H1 (cell line): Measurements from ENCODE around the gene AHI1. TPM values are rescaled to one million over a fixed set of nuclear protein-coding genes. Genes with fewer than 3 reads are reported as not detected.

Experiments
- CTCF ChIA-PET: fragments of 300-600 bp; sonication (Branson Sonifier 250); formaldehyde crosslinking; loops from one replicate; lab custom pipeline; 2021; ENCODE audit not compliant: partially characterized antibody; lab: Charles Lee
- POLR2A ChIA-PET: fragments of 300-600 bp; sonication (Branson Sonifier 250); formaldehyde crosslinking; loops from one replicate; lab custom pipeline; 2021; ENCODE audit warnings: inconsistent platforms; ENCODE audit not compliant: partially characterized antibody; lab: Charles Lee
- DNase-seq, 2 experiments: peaks; one replicate each; pipeline versions ENCODE4 v3.0.0 to v3.0.0-alpha.2; 2010 to 2022; ENCODE audit warnings: low spot score in 2 of 2, low read depth in 1 of 2, mixed read lengths in 1 of 2
- FAIRE-seq: peaks from 2 replicates; lab custom pipeline; 2011; peaks lifted over from hg19 to GRCh38; lab: Jason Lieb, UNC
- H2AFZ ChIP-seq: 2 replicates; pipeline ENCODE4 v1.8.1; 2012; ENCODE audit warnings: low read length, inconsistent platforms
- H2AK5ac ChIP-seq: 2 replicates; pipeline ENCODE4 v1.6.1; 2013; ENCODE audit warnings: low read depth, low read length
- H2BK120ac ChIP-seq: replicated peaks from 2 replicates; pipeline ENCODE3; 2013; ENCODE audit warnings: low read depth, low read length, inconsistent platforms
- H2BK12ac ChIP-seq: 2 replicates; pipeline ENCODE4 v1.6.1; 2013; ENCODE audit warnings: low read depth, low read length
- H2BK15ac ChIP-seq: 2 replicates; pipeline ENCODE4 v1.6.1; 2013; ENCODE audit warnings: low read length
- H2BK20ac ChIP-seq: 2 replicates; pipeline ENCODE4 v1.6.1; 2013; ENCODE audit warnings: low read length
- H2BK5ac ChIP-seq: 2 replicates; pipeline ENCODE4 v1.6.1; 2013; ENCODE audit warnings: low read depth, low read length
- H3K14ac ChIP-seq: 2 replicates; pipeline ENCODE4 v1.6.1; 2013; ENCODE audit warnings: inconsistent platforms; ENCODE audit not compliant: insufficient read length
- H3K18ac ChIP-seq: 2 replicates; pipeline ENCODE4 v1.6.1; 2013; ENCODE audit warnings: low read length; ENCODE audit errors: extremely low read depth
- H3K23ac ChIP-seq: 2 replicates; pipeline ENCODE4 v1.6.1; 2013; ENCODE audit warnings: inconsistent platforms; ENCODE audit not compliant: insufficient read length
- H3K23me2 ChIP-seq: 2 replicates; pipeline ENCODE4 v1.6.1; 2013; ENCODE audit warnings: low read depth, low read length
- H3K27ac ChIP-seq: 2 replicates; pipeline ENCODE4 v1.6.1; 2011; ENCODE audit warnings: low read depth, low read length, inconsistent platforms
- H3K27me3 ChIP-seq, 4 experiments: replicated peaks in 1 of 4; 1 replicate in 1 of 4; 2 replicates in 3 of 4; pipeline versions ENCODE4 v1.6.1 to v1.8.1; 2011 to 2013; ENCODE audit warnings: low read length in 3 of 4, mild to moderate bottlenecking in 3 of 4, inconsistent platforms in 2 of 4, mixed read lengths in 2 of 4, moderate library complexity in 1 of 4; ENCODE audit not compliant: control insufficient read depth in 3 of 4, insufficient read depth in 3 of 4; ENCODE audit errors: extremely low read depth in 1 of 4
- H3K36me3 ChIP-seq, 4 experiments: 2 replicates each; pipeline versions ENCODE4 v1.6.1 to v1.8.1; 2011 to 2013; ENCODE audit warnings: mild to moderate bottlenecking in 4 of 4, low read length in 3 of 4, moderate library complexity in 2 of 4, control low read depth in 1 of 4, inconsistent platforms in 1 of 4; ENCODE audit not compliant: insufficient read depth in 4 of 4, control insufficient read depth in 2 of 4
- H3K4ac ChIP-seq: replicated peaks from 2 replicates; pipeline ENCODE3; 2013; ENCODE audit warnings: low read length, low read depth, mixed read lengths, inconsistent platforms; ENCODE audit not compliant: insufficient read length
- H3K4me1 ChIP-seq, 4 experiments: replicated peaks in 1 of 4; 1 replicate in 1 of 4; 2 replicates in 3 of 4; pipeline versions ENCODE4 v1.6.1 to v1.8.1; 2011 to 2013; ENCODE audit warnings: low read length in 3 of 4, inconsistent platforms in 2 of 4, mixed read lengths in 1 of 4; ENCODE audit not compliant: insufficient read depth in 4 of 4, control insufficient read depth in 3 of 4
- H3K4me2 ChIP-seq, 2 experiments: 2 replicates each; pipeline versions ENCODE4 v1.6.1 to v1.8.1; 2011 to 2013; ENCODE audit warnings: low read depth in 2 of 2, low read length in 2 of 2, control low read depth in 1 of 2, inconsistent platforms in 1 of 2, mild to moderate bottlenecking in 1 of 2; ENCODE audit not compliant: insufficient read depth in 1 of 2
- H3K4me3 ChIP-seq, 4 experiments: fragments of 200-600, 300-600 bp in 1 of 4; sonication (generic), shearing (Covaris generic), sonication (Bioruptor Twin) in 1 of 4; 2 replicates each; pipeline versions ENCODE4 v1.5.1 to v1.8.1; 2011 to 2016; ENCODE audit warnings: low read length in 4 of 4, low read depth in 3 of 4, control low read depth in 2 of 4, inconsistent platforms in 2 of 4, mild to moderate bottlenecking in 2 of 4, mixed read lengths in 1 of 4, moderate library complexity in 1 of 4; ENCODE audit not compliant: insufficient read depth in 2 of 4; ENCODE audit errors: extremely low read depth in 1 of 4
- H3K56ac ChIP-seq: replicated peaks from 2 replicates; pipeline ENCODE3; 2013; ENCODE audit warnings: low read depth, mild to moderate bottlenecking, mixed read lengths, low read length, inconsistent platforms; ENCODE audit not compliant: insufficient read length
- H3K79me1 ChIP-seq: 2 replicates; pipeline ENCODE4 v1.6.1; 2013; ENCODE audit warnings: low read depth, low read length, control low read depth
- H3K79me2 ChIP-seq, 2 experiments: 2 replicates each; pipeline versions ENCODE4 v1.6.1 to v1.8.1; 2012 to 2013; ENCODE audit warnings: low read length in 2 of 2, mild to moderate bottlenecking in 2 of 2, inconsistent platforms in 1 of 2; ENCODE audit not compliant: insufficient read depth in 2 of 2, control insufficient read depth in 1 of 2
- H3K9ac ChIP-seq, 4 experiments: replicated peaks in 1 of 4; 1 replicate in 1 of 4; 2 replicates in 3 of 4; pipeline versions ENCODE4 v1.6.1 to v1.8.1; 2011 to 2013; ENCODE audit warnings: low read depth in 3 of 4, low read length in 3 of 4, control low read depth in 2 of 4, mild to moderate bottlenecking in 2 of 4, moderate library complexity in 2 of 4, inconsistent platforms in 1 of 4; ENCODE audit errors: extremely low read depth in 1 of 4
- H3K9me3 ChIP-seq, 2 experiments: 2 replicates each; pipeline versions ENCODE4 v1.6.1 to v1.8.1; 2012 to 2013; ENCODE audit warnings: mild to moderate bottlenecking in 2 of 2, moderate library complexity in 2 of 2, control low read depth in 1 of 2, inconsistent platforms in 1 of 2, low read depth in 1 of 2, low read length in 1 of 2, mixed read lengths in 1 of 2; ENCODE audit not compliant: insufficient read depth in 2 of 2
- H4K20me1 ChIP-seq, 2 experiments: replicated peaks in 1 of 2; 2 replicates each; pipeline versions ENCODE3 to v1.8.1; 2011 to 2013; ENCODE audit warnings: inconsistent platforms in 2 of 2, low read length in 2 of 2, mild to moderate bottlenecking in 1 of 2; ENCODE audit not compliant: insufficient read depth in 2 of 2, control insufficient read depth in 1 of 2
- H4K5ac ChIP-seq: 2 replicates; pipeline ENCODE4 v1.6.1; 2013; ENCODE audit warnings: low read length, low read depth, mixed read lengths, inconsistent platforms; ENCODE audit not compliant: insufficient read length
- H4K8ac ChIP-seq: 2 replicates; pipeline ENCODE4 v1.8.0; 2013; ENCODE audit warnings: mild to moderate bottlenecking, moderate library complexity, low read length, inconsistent platforms; ENCODE audit not compliant: insufficient read depth; ENCODE audit errors: extremely low read depth
- H4K91ac ChIP-seq: replicated peaks from 2 replicates; pipeline ENCODE3; 2013; ENCODE audit warnings: low read length, mixed read lengths, inconsistent platforms; ENCODE audit not compliant: insufficient read length
- BACH1 ChIP-seq: IDR thresholded peaks from 2 replicates; pipeline ENCODE4 v1.6.1; 2012; ENCODE audit warnings: low read length, improper control_type of control experiment
- GABPA ChIP-seq: IDR thresholded peaks from 2 replicates; pipeline ENCODE4 v1.6.1; 2011; ENCODE audit warnings: mild to moderate bottlenecking, low read length, moderate library complexity, borderline replicate concordance; ENCODE audit not compliant: insufficient read depth
- MAFK ChIP-seq: IDR thresholded peaks from 2 replicates; pipeline ENCODE4 v1.6.1; 2012; ENCODE audit warnings: low read depth, mild to moderate bottlenecking, improper control_type of control experiment, low read length
- PHF8 ChIP-seq: fragments of 200-600 bp; sonication (generic); conservative IDR thresholded peaks from 2 replicates; pipeline ENCODE4 v1.7.1; 2012; ENCODE audit warnings: low read depth, mild to moderate bottlenecking, inconsistent platforms, low read length, moderate library complexity
- RAD21 ChIP-seq, 2 experiments: IDR thresholded peaks in 1 of 2; conservative IDR thresholded peaks in 1 of 2; 2 replicates each; pipeline ENCODE4 v1.6.1; 2011; ENCODE audit warnings: low read depth in 2 of 2, low read length in 2 of 2, improper control_type of control experiment in 1 of 2, inconsistent platforms in 1 of 2, mild to moderate bottlenecking in 1 of 2, moderate library complexity in 1 of 2
- RNF2 ChIP-seq: fragments of 200-900, 300-1000 bp; sonication (generic); IDR thresholded peaks from 2 replicates; pipeline ENCODE4 v1.7.1; 2016; ENCODE audit warnings: borderline replicate concordance, low read depth, mild to moderate bottlenecking, antibody characterized with exemption, low read length; ENCODE audit not compliant: poor library complexity, severe bottlenecking; ENCODE audit errors: missing control alignments
- WGBS, 2 experiments: shearing (Covaris generic) in 1 of 2; methylation state at CpG; one replicate each; pipeline versions ENCODE4 v1.1.6 to v1.1.7; 2013 to 2015; ENCODE audit warnings: low lambda C conversion rate in 2 of 2, mixed read lengths in 2 of 2, inconsistent platforms in 1 of 2, low coverage in 1 of 2, missing lambda C conversion rate in 1 of 2; ENCODE audit not compliant: insufficient replicate concordance in 2 of 2, insufficient coverage in 1 of 2, insufficient read length in 1 of 2; ENCODE audit errors: extremely low coverage in 1 of 2, missing lambda C conversion rate in 1 of 2; 5-methylcytosine and 5-hydroxymethylcytosine counted together
- polyA plus RNA-seq, 7 experiments: library from polyadenylated mRNA; depleted of rRNA in 3 of 7; stranded (reverse) in 5 of 7; unstranded in 2 of 7; fragments of >200 nt in 5 of 7; fragments of 200-250 nt in 2 of 7; gene quantifications; 1 replicate in 5 of 7; 2 replicates in 1 of 7; 4 replicates in 1 of 7; pipeline versions ENCODE4 v1.2.1 to v1.2.3, GENCODE V29; 2011 to 2013; ENCODE audit warnings: missing spikeins in 2 of 7, mixed read lengths in 2 of 7
- total RNA-seq: library from RNA; stranded (reverse); fragmentation: NEBNext Ultra II Directional; extraction: Animal tissue kit (Norgen Biotek cat#: 25700); gene quantifications from 2 replicates; pipeline ENCODE4 v1.2.1, GENCODE V29; 2021
- TF ChIP-seq, protein P1 (sequence below): IDR thresholded peaks from 2 replicates; pipeline ENCODE4 v1.6.1; 2012; ENCODE audit warnings: inconsistent platforms
- TF ChIP-seq, protein P2 (sequence below), 3 experiments: IDR thresholded peaks; 1 replicate in 2 of 3; 2 replicates in 1 of 3; pipeline versions ENCODE4 v1.5.1 to v1.6.1; 2011; ENCODE audit warnings: low read length in 3 of 3, mild to moderate bottlenecking in 3 of 3, inconsistent platforms in 2 of 3, low read depth in 1 of 3, moderate library complexity in 1 of 3; ENCODE audit not compliant: insufficient read depth in 1 of 3; ENCODE audit errors: control extremely low read depth in 1 of 3

The AHI1 gene
- total and polyA plus RNA-seq, 2 of the 8 experiments (the other 6 are each of a cell fraction or from before 2014, with no cell fraction given) = 4.2 to 19.6 TPM

DNA sequence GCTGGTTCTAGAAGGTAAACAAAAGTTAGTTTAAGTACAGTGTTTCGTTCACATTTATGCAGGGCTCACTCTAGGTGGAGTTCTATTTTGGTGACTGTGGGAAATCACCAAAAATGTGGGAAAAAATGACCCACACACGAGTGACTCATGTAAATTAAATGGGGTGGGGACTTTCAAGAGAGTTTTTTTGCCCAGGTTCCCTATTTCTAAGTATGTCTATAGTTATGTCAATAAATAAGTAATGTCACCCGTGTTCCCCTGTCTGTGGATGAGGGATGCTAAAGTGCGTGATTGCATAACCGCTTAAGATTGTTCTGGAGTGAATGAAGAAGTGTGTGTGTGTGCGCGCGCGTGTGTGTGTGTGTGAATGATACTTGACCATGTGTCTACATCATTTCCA, 247.3 kb downstream of the AHI1 start:
- peak overlapping the region; percentile 9 for H4K91ac ChIP-seq
- 75% methylated on average over 9 of the region's 9 CpGs; no CpG with 5 or more reads in 1 of the 2 experiments for WGBS, 2 experiments
- H3K4me3 ChIP-seq = no peak overlapping the region
- H3K18ac ChIP-seq = peak overlapping the region; percentile 83; the same call in 1 of the 2 replicates
- H3K79me2 ChIP-seq = no peaks in the 10 kb centered on the region
- FAIRE-seq (no peak), DNase-seq (no peak)
- peak overlapping the region; percentile 49 to 64; a peak in 3 of 4 replicates for H3K4me2 ChIP-seq
- no peaks in the 10 kb centered on the region for H3K27me3 ChIP-seq
- H3K23me2 ChIP-seq = no peaks in the 10 kb centered on the region
- peaks cover 4 to 30% (median 27%) of the 10 kb centered on the region in 4 experiments for H3K4me1 ChIP-seq
- peak overlapping the region; percentile 87 for H4K5ac ChIP-seq
- ChIA-PET POLR2A (interaction anchor here (0.9 to 3.5 kb wide), 5 partner anchors 13 to 69 kb away, joined by 3 to 20 read pairs (median 3); partner anchors contain the start of gene MYB), CTCF (interaction anchor here (0.7 to 1.5 kb wide), 5 partner anchors 14 to 105 kb away, joined by 3 to 7 read pairs (median 3); no protein-coding TSS in a partner anchor)
- H2BK12ac ChIP-seq = peak overlapping the region; percentile 62; the same call in 1 of the 2 replicates
- TF ChIP-seq, protein P1, sequence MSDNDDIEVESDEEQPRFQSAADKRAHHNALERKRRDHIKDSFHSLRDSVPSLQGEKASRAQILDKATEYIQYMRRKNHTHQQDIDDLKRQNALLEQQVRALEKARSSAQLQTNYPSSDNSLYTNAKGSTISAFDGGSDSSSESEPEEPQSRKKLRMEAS = no peak
- TF ChIP-seq RNF2 (no peak), MAFK (no peak), GABPA (no peak), PHF8 (no peak), RAD21 (IDR thresholded peaks at IDR 0.05 in 1 of 2, conservative IDR thresholded peaks at IDR 0.05 in 1 of 2; ENCODE audit: low read depth in 2 of 2, low read length in 2 of 2) (no peak), BACH1 (no peak)
- TF ChIP-seq, protein P2, sequence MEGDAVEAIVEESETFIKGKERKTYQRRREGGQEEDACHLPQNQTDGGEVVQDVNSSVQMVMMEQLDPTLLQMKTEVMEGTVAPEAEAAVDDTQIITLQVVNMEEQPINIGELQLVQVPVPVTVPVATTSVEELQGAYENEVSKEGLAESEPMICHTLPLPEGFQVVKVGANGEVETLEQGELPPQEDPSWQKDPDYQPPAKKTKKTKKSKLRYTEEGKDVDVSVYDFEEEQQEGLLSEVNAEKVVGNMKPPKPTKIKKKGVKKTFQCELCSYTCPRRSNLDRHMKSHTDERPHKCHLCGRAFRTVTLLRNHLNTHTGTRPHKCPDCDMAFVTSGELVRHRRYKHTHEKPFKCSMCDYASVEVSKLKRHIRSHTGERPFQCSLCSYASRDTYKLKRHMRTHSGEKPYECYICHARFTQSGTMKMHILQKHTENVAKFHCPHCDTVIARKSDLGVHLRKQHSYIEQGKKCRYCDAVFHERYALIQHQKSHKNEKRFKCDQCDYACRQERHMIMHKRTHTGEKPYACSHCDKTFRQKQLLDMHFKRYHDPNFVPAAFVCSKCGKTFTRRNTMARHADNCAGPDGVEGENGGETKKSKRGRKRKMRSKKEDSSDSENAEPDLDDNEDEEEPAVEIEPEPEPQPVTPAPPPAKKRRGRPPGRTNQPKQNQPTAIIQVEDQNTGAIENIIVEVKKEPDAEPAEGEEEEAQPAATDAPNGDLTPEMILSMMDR (IDR thresholded peaks at IDR 0.05; ENCODE audit: control extremely low read depth in 1 of 3, insufficient read depth in 1 of 3, low read depth in 1 of 3, low read length in 3 of 3) = no peak
- peak overlapping the region; percentile 74 for H2BK5ac ChIP-seq
- no peak overlapping the region for H2BK15ac ChIP-seq
- peak overlapping the region; percentile 27 for H3K4ac ChIP-seq
- H3K79me1 ChIP-seq = no peaks in the 10 kb centered on the region
- H2AK5ac ChIP-seq = 0 out of 2 replicates have a peak overlapping the region, but pooled peaks have one; percentile 58
- peak overlapping the region; percentile 23; the same call in 1 of the 2 replicates for H3K27ac ChIP-seq
- H2BK20ac ChIP-seq = peak overlapping the region; percentile 91; the same call in 1 of the 2 replicates
- H2AFZ ChIP-seq = no peak overlapping the region
- H3K9ac ChIP-seq = no peak overlapping the region
- H4K8ac ChIP-seq = no peak overlapping the region
- no peak overlapping the region for H3K14ac ChIP-seq
- H3K36me3 ChIP-seq = no peaks in the 10 kb centered on the region
- H3K56ac ChIP-seq = no peak overlapping the region
- peak overlapping the region; percentile 85 for H2BK120ac ChIP-seq
- H4K20me1 ChIP-seq = no peaks in the 10 kb centered on the region
- H3K23ac ChIP-seq = no peak overlapping the region
- no peaks in the 10 kb centered on the region for H3K9me3 ChIP-seq
